A549 (cell line): ENCODE measurements around the gene YDJC.

Source experiments
- CHD4 ChIP-seq: fragments of 200-600 bp; sonication (generic); IDR thresholded peaks from 2 replicates; pipeline ENCODE4 v1.6.1; 2016; ENCODE audit warnings: antibody characterized with exemption, mild to moderate bottlenecking, borderline replicate concordance
- EP300 ChIP-seq, 2 experiments: fragments of >200 bp; sonication (Bioruptor Twin); formaldehyde crosslinking; IDR thresholded peaks; 2 replicates in 1 of 2; 3 replicates in 1 of 2; pipeline ENCODE4 v1.6.1; 2016 to 2017
- MAFK ChIP-seq: fragments of 450-650 bp; IDR thresholded peaks from 2 replicates; pipeline ENCODE4 v1.6.1; 2014; ENCODE audit not compliant: partially characterized antibody
- TF ChIP-seq, protein P1 (sequence below): fragments of >200 bp; sonication (Bioruptor Twin); formaldehyde crosslinking; IDR thresholded peaks from 3 replicates; pipeline ENCODE4 v1.5.1; 2016
- TF ChIP-seq, protein P2 (sequence below): fragments of 250-450 bp; sonication (Bioruptor Pico); IDR thresholded peaks from 2 replicates; pipeline ENCODE4 v1.5.0; 2021; ENCODE audit warnings: mild to moderate bottlenecking, moderate library complexity, borderline replicate concordance

DNA sequence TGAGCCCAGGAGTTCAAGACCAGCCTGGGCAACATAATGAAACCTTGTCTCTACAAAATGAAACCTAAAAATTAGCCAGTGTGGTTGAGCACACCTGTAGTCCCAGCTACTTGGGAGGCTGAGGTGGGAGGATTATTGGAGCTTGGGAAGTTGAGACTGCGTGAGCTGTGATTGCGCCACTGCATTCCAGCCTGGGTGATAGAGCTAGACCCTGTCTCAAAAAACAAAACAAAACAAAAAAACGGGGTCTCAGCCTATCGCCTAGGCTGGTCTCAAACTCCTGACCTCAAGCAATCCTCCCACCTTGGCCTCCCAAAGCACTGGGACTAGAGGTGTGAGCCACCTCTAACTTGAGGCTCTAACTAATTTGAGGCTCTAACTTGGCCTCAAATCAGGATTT is 49.6 kb upstream of the YDJC start:
- TF ChIP-seq, protein P1, sequence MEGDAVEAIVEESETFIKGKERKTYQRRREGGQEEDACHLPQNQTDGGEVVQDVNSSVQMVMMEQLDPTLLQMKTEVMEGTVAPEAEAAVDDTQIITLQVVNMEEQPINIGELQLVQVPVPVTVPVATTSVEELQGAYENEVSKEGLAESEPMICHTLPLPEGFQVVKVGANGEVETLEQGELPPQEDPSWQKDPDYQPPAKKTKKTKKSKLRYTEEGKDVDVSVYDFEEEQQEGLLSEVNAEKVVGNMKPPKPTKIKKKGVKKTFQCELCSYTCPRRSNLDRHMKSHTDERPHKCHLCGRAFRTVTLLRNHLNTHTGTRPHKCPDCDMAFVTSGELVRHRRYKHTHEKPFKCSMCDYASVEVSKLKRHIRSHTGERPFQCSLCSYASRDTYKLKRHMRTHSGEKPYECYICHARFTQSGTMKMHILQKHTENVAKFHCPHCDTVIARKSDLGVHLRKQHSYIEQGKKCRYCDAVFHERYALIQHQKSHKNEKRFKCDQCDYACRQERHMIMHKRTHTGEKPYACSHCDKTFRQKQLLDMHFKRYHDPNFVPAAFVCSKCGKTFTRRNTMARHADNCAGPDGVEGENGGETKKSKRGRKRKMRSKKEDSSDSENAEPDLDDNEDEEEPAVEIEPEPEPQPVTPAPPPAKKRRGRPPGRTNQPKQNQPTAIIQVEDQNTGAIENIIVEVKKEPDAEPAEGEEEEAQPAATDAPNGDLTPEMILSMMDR, result no peak
- TF ChIP-seq EP300 (IDR thresholded peaks at IDR 0.05) (no peak), CHD4 (no peak), MAFK (no peak)
- TF ChIP-seq, protein P2, sequence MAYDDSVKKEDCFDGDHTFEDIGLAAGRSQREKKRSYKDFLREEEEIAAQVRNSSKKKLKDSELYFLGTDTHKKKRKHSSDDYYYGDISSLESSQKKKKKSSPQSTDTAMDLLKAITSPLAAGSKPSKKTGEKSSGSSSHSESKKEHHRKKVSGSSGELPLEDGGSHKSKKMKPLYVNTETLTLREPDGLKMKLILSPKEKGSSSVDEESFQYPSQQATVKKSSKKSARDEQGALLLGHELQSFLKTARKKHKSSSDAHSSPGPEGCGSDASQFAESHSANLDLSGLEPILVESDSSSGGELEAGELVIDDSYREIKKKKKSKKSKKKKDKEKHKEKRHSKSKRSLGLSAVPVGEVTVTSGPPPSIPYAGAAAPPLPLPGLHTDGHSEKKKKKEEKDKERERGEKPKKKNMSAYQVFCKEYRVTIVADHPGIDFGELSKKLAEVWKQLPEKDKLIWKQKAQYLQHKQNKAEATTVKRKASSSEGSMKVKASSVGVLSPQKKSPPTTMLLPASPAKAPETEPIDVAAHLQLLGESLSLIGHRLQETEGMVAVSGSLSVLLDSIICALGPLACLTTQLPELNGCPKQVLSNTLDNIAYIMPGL (CRISPR knock-in tag), result no peak
